Measurements from ENCODE around the gene SCG5. TPM values are rescaled to one million over a fixed set of nuclear protein-coding genes. Genes with fewer than 3 reads are reported as not detected.
"Not testable (repeated sequence)": the region's sequence is repeated elsewhere in the genome, so short reads cannot be mapped to it uniquely, and the experiment has no call there.

Gene SCG5, protein sequence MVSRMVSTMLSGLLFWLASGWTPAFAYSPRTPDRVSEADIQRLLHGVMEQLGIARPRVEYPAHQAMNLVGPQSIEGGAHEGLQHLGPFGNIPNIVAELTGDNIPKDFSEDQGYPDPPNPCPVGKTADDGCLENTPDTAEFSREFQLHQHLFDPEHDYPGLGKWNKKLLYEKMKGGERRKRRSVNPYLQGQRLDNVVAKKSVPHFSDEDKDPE
- polyA plus RNA-seq (2011; rRNA removed) = 9.4 and 16.7 TPM in 2 replicates
- 2.5 and 5.5 TPM in 2 replicates for polyA minus RNA-seq (2011; rRNA and poly(A)+ RNA removed)

- H3K4me3 ChIP-seq (ENCODE audit: low read depth, low read length) = peak within 1 kb of the TSS; percentile 24
- no peaks in the 10 kb centered on the region for H3K36me3 ChIP-seq (ENCODE audit: control insufficient read depth, insufficient read depth, low read length)
- H3K27me3 ChIP-seq (ENCODE audit: control insufficient read depth, insufficient read depth, low read length) = no peaks in the 10 kb centered on the region
- ChIA-PET POLR2A (no interaction called here), CTCF (interaction anchor here (1.3 to 1.7 kb wide), 3 partner anchors 8 to 10 kb away, joined by 3 to 9 read pairs (median 4); no protein-coding TSS in a partner anchor)
- no peak for DNase-seq (ENCODE audit: low read depth)
- TF ChIP-seq CTCF (IDR thresholded peaks at IDR 0.05; ENCODE audit: insufficient read depth, low read depth, low read length) = no peak
These were observed at the start of gene SCG5 for GRCh38 chr15:32641517-32642059. TSS of gene SCG5 (plus strand) at chr15:32641710. CDS start at chr15:32643593, 1,883 bp downstream.

DNA sequence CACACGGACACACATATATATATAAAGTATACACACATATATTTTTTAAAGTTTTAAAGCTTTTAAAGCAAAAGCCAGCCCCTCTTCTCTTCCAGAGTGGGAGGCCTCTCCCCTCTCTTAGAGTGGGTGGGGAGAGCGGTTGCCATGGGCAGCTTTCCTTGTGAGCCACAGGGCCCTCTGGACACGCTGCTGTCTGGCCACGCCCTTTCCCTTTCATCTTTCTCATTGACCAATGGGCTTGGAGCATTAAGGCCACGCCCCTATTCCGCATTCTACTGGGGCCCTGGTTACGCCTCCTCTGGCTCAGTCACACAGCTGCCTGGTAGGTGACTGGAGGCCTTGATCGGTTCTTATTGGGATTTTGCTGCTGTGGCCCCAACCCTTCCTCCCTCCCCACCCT, 48.4 kb upstream of the SCG5 start, which contains the start of gene GOLGA8N:
Gene GOLGA8N, plus strand, starts transcription at position 306 of the 400 bp plus-strand sequence.
- H3K4me3 ChIP-seq (ENCODE audit: low read depth, low read length); CTCF ChIA-PET; DNase-seq (ENCODE audit: low read depth); POLR2A ChIA-PET; H3K36me3 ChIP-seq (ENCODE audit: control insufficient read depth, insufficient read depth, low read length); H3K27me3 ChIP-seq (ENCODE audit: control insufficient read depth, insufficient read depth, low read length): not testable (repeated sequence)

DNA sequence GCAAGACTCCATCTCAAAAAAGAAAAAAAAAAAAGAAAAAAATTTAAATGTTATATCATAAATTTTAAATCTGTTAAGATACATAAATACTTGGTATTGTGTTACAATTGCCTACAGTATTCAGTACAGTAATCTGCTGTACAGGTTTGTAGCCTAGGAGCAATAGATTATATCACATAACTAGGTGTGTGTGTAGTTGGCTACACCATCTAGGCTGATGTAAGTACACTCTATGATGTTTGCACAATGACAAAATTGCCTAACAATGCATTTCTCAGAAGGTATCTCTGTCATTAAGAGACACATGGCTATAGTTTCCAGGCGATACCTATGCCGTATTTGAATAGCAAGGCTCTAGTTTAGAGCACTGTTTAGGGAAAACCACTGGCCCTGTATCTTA, 32.0 kb upstream of the SCG5 start:
- H3K27me3 ChIP-seq (ENCODE audit: control insufficient read depth, insufficient read depth, low read length); H3K36me3 ChIP-seq (ENCODE audit: control insufficient read depth, insufficient read depth, low read length); DNase-seq (ENCODE audit: low read depth); CTCF ChIA-PET; POLR2A ChIA-PET; H3K4me3 ChIP-seq (ENCODE audit: low read depth, low read length): not testable (repeated sequence)

DNA sequence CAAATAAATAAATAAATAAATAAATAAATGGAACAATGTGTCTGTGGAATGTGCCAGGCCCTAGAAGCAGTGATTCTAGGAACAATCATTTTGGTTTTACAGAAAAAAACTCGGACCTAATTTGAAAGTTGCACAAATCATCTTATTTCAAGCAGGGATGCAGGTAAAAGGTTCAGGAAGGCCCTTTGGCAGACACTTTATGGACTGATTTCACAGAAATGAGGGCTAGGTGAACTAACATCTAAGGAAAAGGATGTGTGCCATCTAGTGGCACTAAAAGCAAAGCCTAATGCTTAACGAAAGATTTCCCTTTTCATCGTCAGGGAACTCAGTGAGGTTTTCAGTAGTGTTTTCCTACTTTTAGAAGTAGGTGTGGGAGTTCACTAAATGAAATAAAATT, 30.8 kb upstream of the SCG5 start:
- H3K36me3 ChIP-seq (ENCODE audit: control insufficient read depth, insufficient read depth, low read length); POLR2A ChIA-PET; DNase-seq (ENCODE audit: low read depth); H3K27me3 ChIP-seq (ENCODE audit: control insufficient read depth, insufficient read depth, low read length); CTCF ChIA-PET; H3K4me3 ChIP-seq (ENCODE audit: low read depth, low read length): not testable (repeated sequence)
- peak; percentile 9; the same call in 1 of the 2 replicates for TF ChIP-seq CTCF (IDR thresholded peaks at IDR 0.05; ENCODE audit: insufficient read depth, low read depth, low read length)

- peak overlapping the region; percentile 61 for H3K4me3 ChIP-seq (ENCODE audit: low read depth, low read length)
- CTCF ChIA-PET; DNase-seq (ENCODE audit: low read depth); H3K36me3 ChIP-seq (ENCODE audit: control insufficient read depth, insufficient read depth, low read length); POLR2A ChIA-PET; H3K27me3 ChIP-seq (ENCODE audit: control insufficient read depth, insufficient read depth, low read length): not testable (repeated sequence)
These were observed 26.8 kb upstream of the SCG5 start for GRCh38 chr15:32614712-32615050.

GRCh38 chr15:32615051-32615870, 26.2 kb upstream of the SCG5 start, which contains the start of gene ARHGAP11A:
TSS of gene ARHGAP11A (plus strand) at chr15:32615504. CDS start at chr15:32616212, 708 bp downstream.
- H3K27me3 ChIP-seq (ENCODE audit: control insufficient read depth, insufficient read depth, low read length); POLR2A ChIA-PET; CTCF ChIA-PET; H3K36me3 ChIP-seq (ENCODE audit: control insufficient read depth, insufficient read depth, low read length): not testable (repeated sequence)
- DNase-seq (ENCODE audit: low read depth) = peak; percentile 43
- peak within 1 kb of the TSS; percentile 61 for H3K4me3 ChIP-seq (ENCODE audit: low read depth, low read length)

- POLR2A ChIA-PET; H3K27me3 ChIP-seq (ENCODE audit: control insufficient read depth, insufficient read depth, low read length); DNase-seq (ENCODE audit: low read depth); CTCF ChIA-PET; H3K36me3 ChIP-seq (ENCODE audit: control insufficient read depth, insufficient read depth, low read length): not testable (repeated sequence)
- peak overlapping the region; percentile 61 for H3K4me3 ChIP-seq (ENCODE audit: low read depth, low read length)
These were observed 25.6 kb upstream of the SCG5 start for GRCh38 chr15:32615871-32616426.
